H1 (cell line): Measurements from ENCODE around the gene SORBS1.

Experiments
- CEBPB ChIP-seq: IDR thresholded peaks from 2 replicates; pipeline ENCODE4 v1.6.1; 2012; ENCODE audit warnings: low read depth, low read length
- CHD1 ChIP-seq: IDR thresholded peaks from 2 replicates; pipeline ENCODE4 v1.6.1; 2012; ENCODE audit warnings: low read depth, low read length, improper control_type of control experiment
- EP300 ChIP-seq, 2 experiments: IDR thresholded peaks; 1 replicate in 1 of 2; 2 replicates in 1 of 2; pipeline ENCODE4 v1.6.1; 2011 to 2012; ENCODE audit warnings: low read depth in 2 of 2, low read length in 2 of 2, mild to moderate bottlenecking in 2 of 2, borderline replicate concordance in 1 of 2, inconsistent platforms in 1 of 2, moderate library complexity in 1 of 2
- EZH2 ChIP-seq: fragments of 200-600 bp; sonication (generic); IDR thresholded peaks from 2 replicates; pipeline ENCODE4 v1.7.1; 2012; ENCODE audit warnings: low read depth, mild to moderate bottlenecking, moderate library complexity, low read length, inconsistent platforms; ENCODE audit not compliant: severe bottlenecking
- KDM1A ChIP-seq: fragments of 200-600, 300-600 bp; sonication (generic); IDR thresholded peaks from 2 replicates; pipeline ENCODE4 v1.7.1; 2016; ENCODE audit warnings: mild to moderate bottlenecking, low read length, borderline replicate concordance
- MAX ChIP-seq: IDR thresholded peaks from 2 replicates; pipeline ENCODE4 v1.6.1; 2012; ENCODE audit warnings: inconsistent platforms
- POLR2A ChIP-seq, 2 experiments: IDR thresholded peaks; 1 replicate in 1 of 2; 2 replicates in 1 of 2; pipeline ENCODE4 v1.6.1; 2011; ENCODE audit warnings: low read depth in 2 of 2, low read length in 2 of 2, mild to moderate bottlenecking in 2 of 2; ENCODE audit errors: control extremely low read depth in 1 of 2
- RAD21 ChIP-seq, 2 experiments: IDR thresholded peaks in 1 of 2; conservative IDR thresholded peaks in 1 of 2; 2 replicates each; pipeline ENCODE4 v1.6.1; 2011; ENCODE audit warnings: low read depth in 2 of 2, low read length in 2 of 2, improper control_type of control experiment in 1 of 2, inconsistent platforms in 1 of 2, mild to moderate bottlenecking in 1 of 2, moderate library complexity in 1 of 2
- SP1 ChIP-seq: IDR thresholded peaks from 2 replicates; pipeline ENCODE4 v1.6.1; 2011; ENCODE audit warnings: low read depth, low read length
- TAF1 ChIP-seq: IDR thresholded peaks from 2 replicates; pipeline ENCODE4 v1.6.1; 2011; ENCODE audit warnings: mild to moderate bottlenecking, low read depth, low read length
- TF ChIP-seq, protein P1 (sequence below), 3 experiments: IDR thresholded peaks; 1 replicate in 2 of 3; 2 replicates in 1 of 3; pipeline versions ENCODE4 v1.5.1 to v1.6.1; 2011; ENCODE audit warnings: low read length in 3 of 3, mild to moderate bottlenecking in 3 of 3, inconsistent platforms in 2 of 3, low read depth in 1 of 3, moderate library complexity in 1 of 3; ENCODE audit not compliant: insufficient read depth in 1 of 3; ENCODE audit errors: control extremely low read depth in 1 of 3
- TF ChIP-seq, protein P2 (sequence below): IDR thresholded peaks from 2 replicates; pipeline ENCODE4 v1.6.1; 2011; ENCODE audit warnings: low read length, improper control_type of control experiment

DNA sequence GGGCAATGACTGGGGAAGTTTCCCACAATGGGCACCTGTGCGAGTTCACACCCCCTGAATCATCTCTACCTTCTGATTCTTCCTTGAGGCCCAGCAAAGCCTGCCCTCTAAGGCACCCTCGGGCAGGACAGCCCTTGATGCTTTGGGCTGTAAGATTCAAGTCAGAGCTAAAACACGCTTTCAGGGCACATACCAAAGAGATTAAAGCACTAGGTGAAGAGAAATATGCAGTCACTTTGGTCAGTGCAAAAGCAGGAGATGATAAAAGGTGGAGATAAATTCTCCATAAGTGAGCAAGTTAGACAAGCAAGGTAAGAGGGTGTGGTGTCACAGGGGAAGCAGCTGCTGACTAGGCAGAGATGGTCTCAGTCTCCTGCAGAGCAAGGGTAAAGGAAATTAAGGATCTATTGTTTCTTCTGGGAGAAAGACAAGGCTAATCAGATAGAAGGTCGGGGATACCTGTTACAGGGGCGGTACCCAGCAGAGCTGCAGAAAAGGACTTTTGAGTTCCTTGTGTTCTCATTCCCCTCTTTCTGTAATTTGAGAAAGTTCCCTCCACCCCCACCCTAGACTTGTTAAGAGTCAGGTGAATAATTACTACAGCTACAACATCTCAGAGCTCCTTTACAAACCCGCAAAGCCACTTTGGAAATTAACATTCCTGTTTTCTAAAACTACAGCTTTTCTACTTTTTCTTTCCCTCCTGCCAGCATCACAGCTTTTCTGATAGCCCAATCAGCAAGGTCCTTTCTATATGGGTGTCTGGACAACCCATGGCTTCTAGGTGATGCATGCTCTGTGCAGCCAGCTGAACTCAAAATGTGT lies 296.7 kb downstream of the SORBS1 start:
- TF ChIP-seq CHD1 (no peak), KDM1A (no peak), EZH2 (no peak), CEBPB (no peak), RAD21 (IDR thresholded peaks at IDR 0.05 in 1 of 2, conservative IDR thresholded peaks at IDR 0.05 in 1 of 2; ENCODE audit: low read depth in 2 of 2, low read length in 2 of 2) (no peak; a peak in 1 of 4 replicates), SP1 (peak; percentile 75; the same call in 1 of the 2 replicates), EP300 (IDR thresholded peaks at IDR 0.05; ENCODE audit: borderline replicate concordance in 1 of 2, low read depth in 2 of 2, low read length in 2 of 2) (no peak), MAX (no peak), POLR2A (IDR thresholded peaks at IDR 0.05; ENCODE audit: control extremely low read depth in 1 of 2, low read depth in 2 of 2, low read length in 2 of 2) (no peak), TAF1 (no peak)
- TF ChIP-seq, protein P1, sequence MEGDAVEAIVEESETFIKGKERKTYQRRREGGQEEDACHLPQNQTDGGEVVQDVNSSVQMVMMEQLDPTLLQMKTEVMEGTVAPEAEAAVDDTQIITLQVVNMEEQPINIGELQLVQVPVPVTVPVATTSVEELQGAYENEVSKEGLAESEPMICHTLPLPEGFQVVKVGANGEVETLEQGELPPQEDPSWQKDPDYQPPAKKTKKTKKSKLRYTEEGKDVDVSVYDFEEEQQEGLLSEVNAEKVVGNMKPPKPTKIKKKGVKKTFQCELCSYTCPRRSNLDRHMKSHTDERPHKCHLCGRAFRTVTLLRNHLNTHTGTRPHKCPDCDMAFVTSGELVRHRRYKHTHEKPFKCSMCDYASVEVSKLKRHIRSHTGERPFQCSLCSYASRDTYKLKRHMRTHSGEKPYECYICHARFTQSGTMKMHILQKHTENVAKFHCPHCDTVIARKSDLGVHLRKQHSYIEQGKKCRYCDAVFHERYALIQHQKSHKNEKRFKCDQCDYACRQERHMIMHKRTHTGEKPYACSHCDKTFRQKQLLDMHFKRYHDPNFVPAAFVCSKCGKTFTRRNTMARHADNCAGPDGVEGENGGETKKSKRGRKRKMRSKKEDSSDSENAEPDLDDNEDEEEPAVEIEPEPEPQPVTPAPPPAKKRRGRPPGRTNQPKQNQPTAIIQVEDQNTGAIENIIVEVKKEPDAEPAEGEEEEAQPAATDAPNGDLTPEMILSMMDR (IDR thresholded peaks at IDR 0.05; ENCODE audit: control extremely low read depth in 1 of 3, insufficient read depth in 1 of 3, low read depth in 1 of 3, low read length in 3 of 3) = no peak
- TF ChIP-seq, protein P2, sequence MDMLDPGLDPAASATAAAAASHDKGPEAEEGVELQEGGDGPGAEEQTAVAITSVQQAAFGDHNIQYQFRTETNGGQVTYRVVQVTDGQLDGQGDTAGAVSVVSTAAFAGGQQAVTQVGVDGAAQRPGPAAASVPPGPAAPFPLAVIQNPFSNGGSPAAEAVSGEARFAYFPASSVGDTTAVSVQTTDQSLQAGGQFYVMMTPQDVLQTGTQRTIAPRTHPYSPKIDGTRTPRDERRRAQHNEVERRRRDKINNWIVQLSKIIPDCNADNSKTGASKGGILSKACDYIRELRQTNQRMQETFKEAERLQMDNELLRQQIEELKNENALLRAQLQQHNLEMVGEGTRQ = no peak
